Stomach (tissue), 4 donors: Measurements from ENCODE around the gene GOLGB1.
"Not testable (repeated sequence)": the region's sequence is repeated elsewhere in the genome, so short reads cannot be mapped to it uniquely, and the experiment has no call there.

Source experiments
- CTCF ChIP-seq, 7 experiments: fragments of 450-650 bp in 4 of 7; fragments of 200-600 bp in 3 of 7; sonication (generic) in 3 of 7; IDR thresholded peaks; one replicate each; pipeline ENCODE4 v1.5.1; 2016 to 2019; ENCODE audit warnings: antibody characterized with exemption in 7 of 7, control low read depth in 2 of 7, mild to moderate bottlenecking in 1 of 7
- EP300 ChIP-seq: sonication (generic); formaldehyde crosslinking; IDR thresholded peaks from one replicate; pipeline ENCODE4 v1.6.1; 2017; ENCODE audit warnings: antibody characterized with exemption
- POLR2A ChIP-seq, 4 donors: fragments of 450-650 bp; IDR thresholded peaks; one replicate each; pipeline ENCODE4 v1.6.1; 2016; ENCODE audit warnings: antibody characterized with exemption in 4 of 4, control low read depth in 2 of 4, mild to moderate bottlenecking in 1 of 4, moderate library complexity in 1 of 4
- POLR2AphosphoS5 ChIP-seq, 3 donors: sonication (generic); formaldehyde crosslinking; IDR thresholded peaks; one replicate each; pipeline ENCODE4 v1.6.1; 2016; ENCODE audit warnings: antibody characterized with exemption in 3 of 3

- not testable (repeated sequence) for TF ChIP-seq CTCF (IDR thresholded peaks at IDR 0.05); EP300; POLR2A (IDR thresholded peaks at IDR 0.05); POLR2AphosphoS5 (IDR thresholded peaks at IDR 0.05)
These were observed 6.4 kb downstream of the GOLGB1 start for GRCh38 chr3:121743106-121743505.
